B cell (primary cell): ENCODE measurements around the gene LYZ. TPM values are rescaled to one million over a fixed set of nuclear protein-coding genes. Genes with fewer than 3 reads are reported as not detected.

Experiments
- ATAC-seq: fragments of 200-7000 bp; cut with Tn5 transposase; one replicate; pipeline ENCODE4 v1.10.0; 2021; ENCODE audit warnings: low read depth, mild to moderate bottlenecking, moderate number of reproducible peaks, moderate library complexity
- CTCF ChIA-PET: fragments of 350-600 bp; sonication (Branson Sonifier 250); formaldehyde crosslinking; loops from one replicate; lab custom pipeline; 2021; ENCODE audit warnings: antibody characterized with exemption, inconsistent platforms; lab: Charles Lee
- POLR2A ChIA-PET: fragments of 350-600 bp; sonication (Branson Sonifier 250); formaldehyde crosslinking; loops from one replicate; lab custom pipeline; 2021; ENCODE audit warnings: antibody characterized with exemption; lab: Charles Lee
- DNase-seq: peaks from one replicate; pipeline ENCODE4 v3.0.0; 2013
- H2AFZ ChIP-seq: 2 replicates; pipeline ENCODE4 v1.6.1; 2012; ENCODE audit warnings: mild to moderate bottlenecking, low read depth, low read length; ENCODE audit not compliant: insufficient read depth, poor library complexity, severe bottlenecking
- H3K27ac ChIP-seq, 2 donors: 1 replicate in 1 of 2; 2 replicates in 1 of 2; pipeline ENCODE4 v1.5.1; 2012 to 2013; ENCODE audit warnings: low read length in 2 of 2, mild to moderate bottlenecking in 2 of 2, moderate library complexity in 1 of 2
- H3K27me3 ChIP-seq, 4 experiments: fragments of 200-600 bp in 1 of 4; sonication (generic) in 1 of 4; replicated peaks in 1 of 4; 1 replicate in 2 of 4; 2 replicates in 2 of 4; pipeline versions ENCODE4 v1.6.1 to v1.7.0; 2013 to 2016; ENCODE audit warnings: low read length in 3 of 4, mild to moderate bottlenecking in 2 of 4, mixed read lengths in 1 of 4, moderate library complexity in 1 of 4; ENCODE audit not compliant: insufficient read depth in 4 of 4, control insufficient read depth in 3 of 4; ENCODE audit errors: control extremely low read depth in 1 of 4
- H3K36me3 ChIP-seq, 2 experiments: replicated peaks in 1 of 2; 1 replicate in 1 of 2; 2 replicates in 1 of 2; pipeline versions ENCODE4 v1.6.1 to v1.7.1; 2013; ENCODE audit warnings: low read length in 1 of 2; ENCODE audit not compliant: insufficient read depth in 2 of 2, control insufficient read depth in 1 of 2; ENCODE audit errors: control extremely low read depth in 1 of 2, extremely low read depth in 1 of 2
- H3K4me1 ChIP-seq, 2 donors: fragments of 200-600 bp in 1 of 2; sonication (generic) in 1 of 2; 1 replicate in 1 of 2; 2 replicates in 1 of 2; pipeline versions ENCODE4 v1.5.1 to v1.6.1; 2013 to 2017; ENCODE audit warnings: low read length in 2 of 2; ENCODE audit not compliant: control insufficient read depth in 2 of 2, insufficient read depth in 2 of 2
- H3K4me2 ChIP-seq: replicated peaks from 2 replicates; pipeline ENCODE3; 2012; ENCODE audit warnings: mild to moderate bottlenecking, low read depth, low read length; ENCODE audit not compliant: poor library complexity, severe bottlenecking
- H3K4me3 ChIP-seq, 5 experiments: fragments of 200-600 bp in 1 of 5; sonication (generic) in 1 of 5; 1 replicate in 3 of 5; 2 replicates in 2 of 5; pipeline versions ENCODE4 v1.5.1 to v1.7.0; 2011 to 2016; ENCODE audit warnings: low read length in 4 of 5, mild to moderate bottlenecking in 4 of 5, low read depth in 2 of 5, control low read depth in 1 of 5, moderate library complexity in 1 of 5; ENCODE audit not compliant: insufficient read depth in 1 of 5; ENCODE audit errors: control extremely low read depth in 1 of 5, extremely low read depth in 1 of 5
- H3K79me2 ChIP-seq: fragments of 200-600 bp; sonication (generic); one replicate; pipeline ENCODE4 v1.6.0; 2016; ENCODE audit warnings: low read length; ENCODE audit not compliant: control insufficient read depth, insufficient read depth
- H3K9ac ChIP-seq: fragments of 200-600 bp; sonication (generic); 2 replicates; pipeline ENCODE4 v1.6.1; 2017; ENCODE audit warnings: mild to moderate bottlenecking, low read length, moderate library complexity
- H3K9me3 ChIP-seq, 3 donors: one replicate each; pipeline versions ENCODE4 v1.6.1 to v1.7.1; 2013; ENCODE audit warnings: low read length in 2 of 3; ENCODE audit not compliant: control insufficient read depth in 2 of 3, insufficient read depth in 1 of 3; ENCODE audit errors: control extremely low read depth in 1 of 3
- H4K20me1 ChIP-seq: 2 replicates; pipeline ENCODE4 v1.6.0; 2012; ENCODE audit warnings: mild to moderate bottlenecking, low read length; ENCODE audit not compliant: insufficient read depth, control insufficient read depth, poor library complexity, severe bottlenecking
- H3K27ac Mint-ChIP-seq: one replicate; pipeline ENCODE4 v1.8.0; 2021; ENCODE audit warnings: mixed read lengths
- H3K27me3 Mint-ChIP-seq: one replicate; pipeline ENCODE4 v1.8.0; 2021; ENCODE audit warnings: mixed read lengths
- H3K4me1 Mint-ChIP-seq: one replicate; pipeline ENCODE4 v1.8.0; 2021; ENCODE audit warnings: mixed read lengths
- H3K4me3 Mint-ChIP-seq: one replicate; pipeline ENCODE4 v1.8.0; 2021; ENCODE audit warnings: mixed read lengths
- H3K9me3 Mint-ChIP-seq: one replicate; pipeline ENCODE4 v1.8.0; 2022; ENCODE audit warnings: mixed read lengths; ENCODE audit not compliant: insufficient read depth
- CTCF ChIP-seq: fragments of 200-600 bp; IDR thresholded peaks from one replicate; pipeline ENCODE4 v1.8.0; 2022; ENCODE audit warnings: antibody characterized with exemption, mild to moderate bottlenecking
- EZH2 ChIP-seq: IDR thresholded peaks from 2 replicates; pipeline ENCODE4 v1.6.1; 2012; ENCODE audit warnings: borderline replicate concordance, low read depth, mild to moderate bottlenecking, moderate library complexity, low read length; ENCODE audit not compliant: insufficient read depth, poor library complexity, severe bottlenecking
- WGBS: methylation state at CpG from one replicate; pipeline ENCODE4 v1.1.5; 2013; ENCODE audit warnings: missing lambda C conversion rate; ENCODE audit not compliant: insufficient coverage; 5-methylcytosine and 5-hydroxymethylcytosine counted together
- intact Hi-C: fragments of 100-400 bp; cut with micrococcal nuclease; formaldehyde crosslinking; loops from one replicate; pipeline ENCODE4 v1.10.0; 2022
- polyA plus RNA-seq: library from polyadenylated mRNA; depleted of rRNA; stranded (reverse); fragments of >200 nt; gene quantifications from 2 replicates; pipeline ENCODE4 v1.2.3, GENCODE V29; 2012
- total RNA-seq, 2 donors: library from RNA; stranded (reverse); fragments of 120-200 nt in 1 of 2; gene quantifications; 1 replicate in 1 of 2; 2 replicates in 1 of 2; pipeline versions ENCODE4 v1.2.3 to v1.2.4, GENCODE V29; 2013 to 2022

Gene LYZ
- total and polyA plus RNA-seq, 2 donors (not counting 1 experiment from before 2014, with no cell fraction given), result 8.5 to 22.7 TPM

GRCh38 chr12:69388371-69388770 lies 40.2 kb downstream of the LYZ start:
- no peaks in the 10 kb centered on the region for H3K27me3 ChIP-seq
- no peak overlapping the region for H3K4me3 Mint-ChIP-seq
- peak; percentile 28 for ATAC-seq
- no peaks in the 10 kb centered on the region for H3K4me1 ChIP-seq
- H3K27ac ChIP-seq, result no peak overlapping the region
- no peak overlapping the region for H3K4me3 ChIP-seq
- DNase-seq, result peak; percentile 41
- intact Hi-C loops, result loop anchor here (1.0 kb wide), 1 partner anchor 183 kb away; no protein-coding TSS in a partner anchor
- TF ChIP-seq EZH2, result no peak
- peak; percentile 57 for TF ChIP-seq CTCF
- H3K9me3 ChIP-seq, result no peaks in the 10 kb centered on the region
- H2AFZ ChIP-seq, result no peak overlapping the region
- H3K27me3 Mint-ChIP-seq, result no peaks in the 10 kb centered on the region
- H3K4me2 ChIP-seq, result no peak overlapping the region
- ChIA-PET POLR2A (no interaction called here), CTCF (interaction anchor here (1.0 to 4.0 kb wide), 2 partner anchors 98 to 182 kb away, joined by 3 to 42 read pairs; no protein-coding TSS in a partner anchor)
- WGBS, result no CpG with 5 or more reads among the region's 1 CpG
- no peak overlapping the region for H3K9ac ChIP-seq
- H4K20me1 ChIP-seq, result no peaks in the 10 kb centered on the region
- H3K9me3 Mint-ChIP-seq, result no peaks in the 10 kb centered on the region
- no peaks in the 10 kb centered on the region for H3K79me2 ChIP-seq
- no peaks in the 10 kb centered on the region for H3K4me1 Mint-ChIP-seq
- H3K36me3 ChIP-seq, result peaks cover 8 to 17% of the 10 kb centered on the region in 2 experiments
- no peak overlapping the region for H3K27ac Mint-ChIP-seq

- no peak for DNase-seq
- no CpG with 5 or more reads among the region's 1 CpG for WGBS
- Histone ChIP-seq H3K27ac (no peak overlapping the region), H3K4me3 (no peak overlapping the region), H3K9ac (no peak overlapping the region), H2AFZ (no peak overlapping the region), H3K4me2 (no peak overlapping the region), H3K36me3 (peaks cover 8 to 17% of the 10 kb centered on the region in 2 experiments), H3K9me3 (no peaks in the 10 kb centered on the region), H3K79me2 (no peaks in the 10 kb centered on the region), H3K27me3 (no peaks in the 10 kb centered on the region), H4K20me1 (no peaks in the 10 kb centered on the region), H3K4me1 (no peaks in the 10 kb centered on the region)
- Mint-ChIP-seq H3K4me1 (no peaks in the 10 kb centered on the region), H3K4me3 (no peak overlapping the region), H3K9me3 (no peaks in the 10 kb centered on the region), H3K27ac (no peak overlapping the region), H3K27me3 (no peaks in the 10 kb centered on the region)
- no peak for TF ChIP-seq CTCF
- TF ChIP-seq EZH2, result no peak
- no peak for ATAC-seq
- CTCF ChIA-PET, result interaction anchor here (0.6 to 4.0 kb wide), 3 partner anchors 10 to 180 kb away, joined by 3 to 42 read pairs (median 4); no protein-coding TSS in a partner anchor
- intact Hi-C loops, result no loop called here
- POLR2A ChIA-PET, result no interaction called here
Measured at GRCh38 chr12:69389831-69390230, 41.6 kb downstream of the LYZ start.
